Activated naive CD8-positive, alpha-beta T cell (primary cell): ENCODE results near the gene TMEM235.

Experiments used
- H3K27ac Mint-ChIP-seq: one replicate; pipeline ENCODE4 v1.8.0; 2021; ENCODE audit warnings: mixed read lengths
- H3K27me3 Mint-ChIP-seq: one replicate; pipeline ENCODE4 v1.8.0; 2021; ENCODE audit warnings: mixed read lengths
- H3K36me3 Mint-ChIP-seq: one replicate; pipeline ENCODE4 v1.8.0; 2021; ENCODE audit warnings: mixed read lengths
- H3K4me1 Mint-ChIP-seq: one replicate; pipeline ENCODE4 v1.8.0; 2021; ENCODE audit warnings: low read depth, mixed read lengths
- H3K4me3 Mint-ChIP-seq: one replicate; pipeline ENCODE4 v1.8.0; 2021; ENCODE audit warnings: mild to moderate bottlenecking, mixed read lengths
- H3K9me3 Mint-ChIP-seq: one replicate; pipeline ENCODE4 v1.8.0; 2021; ENCODE audit warnings: low read depth, mixed read lengths

Gene TMEM235

DNA sequence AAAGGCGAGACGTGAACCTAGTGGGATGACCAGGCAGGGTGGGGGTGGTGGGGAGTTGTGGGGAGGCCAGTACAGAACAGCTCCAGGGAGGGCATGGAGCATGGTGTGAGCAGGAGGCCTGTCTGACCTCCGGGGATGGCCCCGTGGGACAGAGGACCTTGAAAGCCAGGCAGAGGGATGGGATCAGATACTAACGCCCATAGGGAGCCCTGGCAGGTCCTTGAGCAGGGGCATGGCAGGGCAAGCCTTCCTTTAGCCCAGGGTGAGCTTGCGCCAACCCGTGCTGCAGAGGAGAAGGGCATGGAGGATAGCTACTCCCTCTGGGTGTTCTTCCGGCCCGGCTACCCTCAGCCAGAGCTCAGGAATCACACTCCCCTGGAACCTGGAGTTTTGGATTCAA, 35.3 kb downstream of the TMEM235 start:
- H3K27me3 Mint-ChIP-seq = no peaks in the 10 kb centered on the region
- peaks cover 21% of the 10 kb centered on the region for H3K4me1 Mint-ChIP-seq
- H3K4me3 Mint-ChIP-seq = no peak overlapping the region
- H3K9me3 Mint-ChIP-seq = no peaks in the 10 kb centered on the region
- H3K36me3 Mint-ChIP-seq = no peaks in the 10 kb centered on the region
- H3K27ac Mint-ChIP-seq = no peak overlapping the region

DNA sequence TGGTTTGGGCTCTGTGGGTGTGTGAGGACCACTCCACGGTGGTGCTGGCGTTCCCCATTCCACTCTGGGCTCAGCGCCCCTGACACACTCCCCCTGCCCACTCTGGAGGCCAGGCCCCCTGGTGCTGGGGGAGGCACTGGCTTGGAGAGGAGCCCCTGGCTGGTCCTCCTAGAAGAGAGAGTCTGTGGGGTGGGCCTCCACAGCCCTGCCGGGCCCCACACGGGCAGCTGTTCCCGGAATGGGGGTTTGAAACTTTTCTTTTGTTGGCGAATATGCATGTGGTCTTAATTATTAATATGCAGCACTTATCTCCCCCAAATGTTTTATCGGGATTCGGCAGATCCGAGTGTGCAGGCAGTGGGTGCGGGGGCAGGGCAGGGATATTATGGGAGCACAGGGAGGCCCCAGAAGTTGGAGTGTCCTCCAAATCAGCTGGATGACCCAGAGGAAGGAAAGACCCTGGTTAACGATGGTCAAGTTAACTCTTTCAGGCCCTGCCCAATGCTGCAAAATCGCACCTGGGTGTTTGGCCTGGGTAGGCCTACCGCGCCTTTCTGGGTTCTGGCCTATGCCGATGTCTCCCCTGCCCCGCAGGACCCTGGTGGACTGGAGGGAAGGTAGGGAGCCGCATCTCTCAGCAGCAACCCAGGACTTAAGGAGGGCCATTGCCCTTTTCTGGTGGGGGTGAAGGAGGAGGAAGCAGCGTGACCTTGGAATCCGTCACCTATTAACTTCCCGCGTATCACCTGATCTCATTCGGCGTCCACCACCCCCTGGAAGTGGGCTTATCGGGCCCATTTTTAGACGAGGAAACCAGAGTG, 36.0 kb downstream of the TMEM235 start:
- H3K4me1 Mint-ChIP-seq = peaks cover 25% of the 10 kb centered on the region

DNA sequence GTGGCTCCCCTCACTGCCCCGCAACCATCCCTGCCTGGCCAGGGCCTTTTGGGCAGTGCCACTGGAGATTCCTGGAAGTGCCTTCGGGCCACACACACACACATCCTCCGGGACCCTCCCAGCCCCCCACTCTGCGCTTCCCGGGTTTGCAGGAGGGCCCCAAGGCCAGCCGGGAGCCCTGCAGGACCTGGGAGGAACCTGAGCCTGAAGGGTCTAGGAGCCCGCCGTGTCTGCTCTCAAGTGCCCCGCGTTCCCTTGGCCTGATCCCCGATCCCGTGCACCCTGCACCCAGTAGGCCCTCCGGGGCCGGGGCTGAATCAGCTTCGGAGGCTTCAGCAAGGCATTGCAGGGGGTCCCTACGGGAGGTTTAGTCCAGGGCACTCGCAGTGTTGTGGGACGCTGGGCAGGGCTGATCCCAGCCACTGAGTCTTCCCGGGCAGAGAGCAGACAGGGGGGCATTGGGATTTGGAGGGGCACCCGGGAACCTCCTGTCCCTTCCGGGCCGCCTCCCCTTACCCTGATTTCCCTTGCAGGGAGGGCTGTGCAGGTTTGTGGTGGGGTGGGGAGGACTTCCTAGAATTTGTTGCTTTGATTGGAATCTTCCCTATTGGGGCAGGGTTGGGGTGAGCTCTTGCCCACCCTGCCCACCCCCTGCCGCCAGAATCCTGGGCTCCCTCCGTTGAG, 36.9 kb downstream of the TMEM235 start:
- H3K4me3 Mint-ChIP-seq = no peak overlapping the region
- peaks cover 32% of the 10 kb centered on the region for H3K4me1 Mint-ChIP-seq
- H3K27ac Mint-ChIP-seq = no peak overlapping the region

More for the DNA sequence above, 36.0 kb downstream of the TMEM235 start:
- Mint-ChIP-seq H3K36me3 (no peaks in the 10 kb centered on the region), H3K9me3 (no peaks in the 10 kb centered on the region), H3K27me3 (no peaks in the 10 kb centered on the region), H3K4me3 (no peak overlapping the region), H3K27ac (no peak overlapping the region)

DNA sequence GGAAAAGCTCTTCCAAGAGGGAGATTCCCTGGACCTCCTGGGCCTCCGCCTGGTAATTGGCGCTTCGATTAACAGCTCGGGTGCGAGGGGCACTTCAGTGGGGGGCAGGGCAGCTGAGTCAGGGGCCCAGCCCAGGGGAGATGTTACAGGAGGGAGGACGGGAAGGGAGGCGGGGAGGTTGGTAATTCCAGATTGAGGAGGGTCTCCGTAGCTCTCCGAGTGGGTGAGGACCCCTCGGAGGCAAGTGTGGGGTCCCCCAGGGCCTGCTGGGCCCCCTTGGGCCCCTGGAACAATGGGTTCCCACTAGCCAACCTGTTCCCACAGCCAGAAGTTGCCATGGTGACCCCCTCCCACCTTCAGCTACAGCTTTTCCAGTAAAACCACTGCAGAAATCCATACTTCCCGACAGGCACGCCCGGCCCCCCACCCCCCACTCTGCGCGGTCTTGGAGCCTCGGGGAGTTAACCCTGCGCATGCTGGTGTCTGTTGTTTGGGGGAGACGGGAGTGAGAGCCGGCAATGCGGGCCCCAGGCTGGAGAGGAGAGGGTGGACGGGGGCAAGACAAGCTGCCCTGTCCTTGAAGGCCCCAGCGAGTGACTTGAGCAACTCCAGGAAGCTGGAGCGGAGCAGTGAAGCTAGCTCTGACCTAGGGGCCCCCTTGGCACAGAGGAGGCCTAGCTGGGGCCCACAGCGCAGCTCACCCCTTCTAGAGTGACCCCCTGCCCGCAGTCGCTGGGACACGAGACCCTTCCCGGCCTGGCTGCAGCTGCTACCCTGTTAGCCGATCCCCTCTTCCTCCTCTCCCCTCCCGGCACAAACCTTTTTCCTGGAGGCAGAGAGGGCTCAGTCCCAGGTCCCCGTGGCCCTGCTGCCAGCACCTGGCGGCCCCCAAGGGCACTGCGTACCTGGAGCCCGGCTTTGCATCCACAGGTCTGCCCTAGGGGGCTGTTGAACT, 37.8 kb downstream of the TMEM235 start:
- Mint-ChIP-seq H3K4me1 (peaks cover 32% of the 10 kb centered on the region), H3K27ac (no peak overlapping the region), H3K4me3 (no peak overlapping the region), H3K27me3 (no peaks in the 10 kb centered on the region), H3K36me3 (no peaks in the 10 kb centered on the region), H3K9me3 (no peaks in the 10 kb centered on the region)

More for the DNA sequence above, 36.9 kb downstream of the TMEM235 start:
- Mint-ChIP-seq H3K9me3 (no peaks in the 10 kb centered on the region), H3K27me3 (no peaks in the 10 kb centered on the region), H3K36me3 (no peaks in the 10 kb centered on the region)

DNA sequence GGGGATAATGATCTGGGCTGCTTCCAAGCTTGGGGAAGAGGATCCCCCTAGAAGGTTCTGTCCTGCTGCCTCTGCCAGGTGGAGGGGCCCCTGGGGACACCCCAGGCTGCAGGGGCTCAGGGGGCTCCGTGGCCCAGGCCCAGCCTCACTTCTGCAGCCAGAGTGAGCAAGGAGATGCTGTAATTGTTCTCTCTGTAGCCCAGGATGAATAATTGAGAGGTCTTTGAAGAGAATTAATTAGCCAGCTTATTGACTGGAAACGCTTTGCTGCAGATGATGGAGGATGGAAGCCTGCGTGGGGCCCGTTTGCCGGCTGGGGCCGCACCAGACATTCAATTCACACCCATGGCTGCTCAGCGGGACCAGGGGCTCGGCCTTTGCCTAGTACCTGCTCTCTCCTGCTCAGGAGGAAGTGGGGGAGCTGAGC, 38.5 kb downstream of the TMEM235 start:
- Mint-ChIP-seq H3K9me3 (no peaks in the 10 kb centered on the region), H3K36me3 (no peaks in the 10 kb centered on the region), H3K4me1 (peaks cover 30% of the 10 kb centered on the region), H3K27me3 (no peaks in the 10 kb centered on the region), H3K27ac (peak overlapping the region; percentile 46), H3K4me3 (no peak overlapping the region)

DNA sequence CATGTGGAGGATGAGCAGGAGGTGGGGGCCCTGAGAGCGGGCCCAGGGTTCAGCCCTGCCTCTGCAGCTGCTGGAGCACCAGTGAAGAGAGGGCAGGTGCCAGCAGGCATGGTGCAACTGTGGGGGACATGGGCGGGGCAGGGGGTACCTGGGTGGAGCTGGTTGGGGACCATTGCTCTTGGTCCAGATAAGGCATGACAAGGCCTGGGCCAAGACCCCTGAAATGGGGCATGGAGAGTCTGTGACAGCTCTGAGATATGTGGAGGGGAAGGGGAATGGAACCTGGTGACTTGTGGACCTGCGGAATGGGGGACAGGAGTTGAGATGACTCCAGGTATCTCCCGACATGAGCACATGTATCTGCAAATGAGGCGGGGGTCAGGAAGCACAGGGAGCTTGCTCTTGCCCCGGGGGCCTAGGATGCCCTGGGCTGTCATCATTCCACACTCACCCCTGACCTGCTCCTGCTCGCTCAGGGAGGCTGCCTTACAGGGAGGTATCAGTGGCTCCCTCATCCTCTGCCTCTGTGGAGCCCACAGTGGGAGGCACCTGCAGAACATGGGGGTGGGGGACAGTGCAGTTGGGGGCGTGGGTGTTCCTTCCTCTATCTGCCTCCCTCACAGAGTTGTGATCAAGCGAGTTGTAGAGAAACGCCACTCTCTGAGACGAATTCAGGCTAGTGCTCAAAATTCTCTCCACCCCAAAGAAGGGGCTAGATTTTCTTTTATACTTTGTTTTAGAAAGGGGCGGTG, 40.2 kb downstream of the TMEM235 start:
- Mint-ChIP-seq H3K36me3 (no peaks in the 10 kb centered on the region), H3K4me1 (peaks cover 33% of the 10 kb centered on the region), H3K27ac (no peak overlapping the region), H3K27me3 (no peaks in the 10 kb centered on the region), H3K9me3 (no peaks in the 10 kb centered on the region), H3K4me3 (peak overlapping the region; percentile 44)

DNA sequence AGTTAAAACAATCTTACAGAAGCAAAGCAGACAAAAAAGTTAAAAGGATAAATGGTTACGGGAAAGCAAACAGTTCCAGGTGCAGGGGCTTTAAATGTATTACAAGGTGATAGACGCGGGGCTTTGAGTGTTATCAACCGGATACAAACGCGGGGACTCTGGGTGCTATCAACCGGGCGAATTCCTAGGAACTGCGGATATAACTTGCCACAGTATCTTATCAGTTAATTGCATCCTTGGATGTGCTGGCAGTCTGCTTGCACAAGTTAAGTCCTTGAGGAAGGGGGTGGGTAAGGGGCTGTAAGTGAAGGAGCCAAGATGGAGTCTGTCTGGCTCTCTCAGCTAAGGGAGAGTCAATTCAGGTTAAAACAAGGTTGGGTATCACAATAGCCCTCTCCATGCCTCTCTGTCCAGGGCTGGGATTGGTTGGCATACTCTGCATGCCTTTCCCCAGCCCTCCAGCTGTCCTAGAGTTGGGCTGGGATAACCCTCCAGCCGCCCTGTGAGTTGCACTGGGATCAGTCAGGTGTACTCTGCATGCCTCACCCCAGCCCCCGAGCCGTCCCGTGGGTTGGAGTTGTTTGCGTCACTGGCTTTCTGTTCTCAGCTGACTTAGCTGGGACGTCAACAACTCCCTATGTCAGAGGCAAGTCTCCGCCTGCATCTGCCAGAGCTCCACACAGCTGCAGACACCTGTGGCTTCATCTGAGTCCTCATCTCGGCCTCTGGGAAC, 40.9 kb downstream of the TMEM235 start:
- Mint-ChIP-seq H3K4me1 (peaks cover 33% of the 10 kb centered on the region), H3K4me3 (peak overlapping the region; percentile 44), H3K27me3 (no peaks in the 10 kb centered on the region), H3K36me3 (no peaks in the 10 kb centered on the region), H3K27ac (no peak overlapping the region), H3K9me3 (no peaks in the 10 kb centered on the region)

DNA sequence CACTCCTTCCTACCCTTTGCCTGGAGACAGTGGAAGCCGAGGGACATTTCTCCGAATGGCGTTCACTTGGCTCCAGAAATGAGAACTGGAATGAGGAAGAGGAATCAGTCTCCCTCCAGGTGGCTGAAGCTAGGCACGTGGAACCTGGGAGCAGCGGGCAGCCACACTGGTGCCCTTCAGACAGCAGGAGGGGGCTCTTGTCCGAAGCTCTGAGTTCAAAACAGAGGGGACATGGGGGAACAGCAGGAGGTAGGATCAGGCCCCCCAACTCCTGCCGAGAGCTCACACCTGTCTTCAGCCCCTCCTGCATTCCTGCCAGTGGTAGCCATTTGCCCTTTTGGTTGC, 41.5 kb downstream of the TMEM235 start:
- no peaks in the 10 kb centered on the region for H3K27me3 Mint-ChIP-seq
- no peaks in the 10 kb centered on the region for H3K36me3 Mint-ChIP-seq
- H3K4me1 Mint-ChIP-seq = peaks cover 33% of the 10 kb centered on the region
- no peak overlapping the region for H3K4me3 Mint-ChIP-seq
- no peak overlapping the region for H3K27ac Mint-ChIP-seq
- no peaks in the 10 kb centered on the region for H3K9me3 Mint-ChIP-seq

DNA sequence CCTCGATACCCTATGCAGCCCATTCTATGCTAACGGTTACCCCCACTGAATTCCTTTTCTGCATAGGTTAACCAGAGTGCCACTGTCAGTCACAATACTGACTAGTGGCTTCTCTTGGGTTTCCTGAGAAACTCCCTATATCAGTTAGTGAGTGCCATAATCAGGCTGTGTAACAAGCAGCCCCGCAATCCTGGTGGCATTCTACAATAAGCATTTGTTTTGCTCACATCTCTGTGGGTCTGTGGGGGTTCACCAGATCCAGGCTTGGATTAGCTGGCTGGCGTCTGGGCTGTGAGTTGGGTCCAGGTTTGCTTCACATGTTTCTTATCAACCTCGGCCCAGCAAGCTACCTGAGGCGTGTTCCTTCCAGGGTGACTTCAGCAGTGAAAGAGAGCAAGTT, 42.4 kb downstream of the TMEM235 start:
- Mint-ChIP-seq H3K4me3 (no peak overlapping the region), H3K36me3 (no peaks in the 10 kb centered on the region), H3K27me3 (no peaks in the 10 kb centered on the region), H3K4me1 (peaks cover 33% of the 10 kb centered on the region), H3K9me3 (no peaks in the 10 kb centered on the region), H3K27ac (no peak overlapping the region)

DNA sequence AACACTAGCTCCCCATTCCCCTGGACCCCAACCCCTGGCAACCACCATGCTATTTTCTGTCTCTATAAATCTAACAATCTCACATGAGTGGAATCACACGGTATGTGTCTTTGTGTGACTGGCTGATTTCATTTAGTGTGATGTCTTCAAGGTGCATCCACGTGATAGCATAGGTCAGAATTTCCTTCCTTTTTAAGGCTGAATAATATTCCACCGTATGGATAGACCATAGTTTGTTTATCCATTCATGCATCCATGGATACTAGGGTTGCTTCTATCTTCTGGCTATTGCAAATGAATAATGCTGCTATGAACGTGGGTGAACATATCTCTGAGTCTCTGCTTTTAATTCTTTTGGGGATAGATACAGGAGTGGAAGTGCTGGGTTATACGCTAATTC, 43.9 kb downstream of the TMEM235 start:
- H3K27ac Mint-ChIP-seq = no peak overlapping the region
- H3K4me1 Mint-ChIP-seq = peaks cover 31% of the 10 kb centered on the region
- no peak overlapping the region for H3K4me3 Mint-ChIP-seq
- H3K27me3 Mint-ChIP-seq = no peaks in the 10 kb centered on the region
- no peaks in the 10 kb centered on the region for H3K9me3 Mint-ChIP-seq
- no peaks in the 10 kb centered on the region for H3K36me3 Mint-ChIP-seq

DNA sequence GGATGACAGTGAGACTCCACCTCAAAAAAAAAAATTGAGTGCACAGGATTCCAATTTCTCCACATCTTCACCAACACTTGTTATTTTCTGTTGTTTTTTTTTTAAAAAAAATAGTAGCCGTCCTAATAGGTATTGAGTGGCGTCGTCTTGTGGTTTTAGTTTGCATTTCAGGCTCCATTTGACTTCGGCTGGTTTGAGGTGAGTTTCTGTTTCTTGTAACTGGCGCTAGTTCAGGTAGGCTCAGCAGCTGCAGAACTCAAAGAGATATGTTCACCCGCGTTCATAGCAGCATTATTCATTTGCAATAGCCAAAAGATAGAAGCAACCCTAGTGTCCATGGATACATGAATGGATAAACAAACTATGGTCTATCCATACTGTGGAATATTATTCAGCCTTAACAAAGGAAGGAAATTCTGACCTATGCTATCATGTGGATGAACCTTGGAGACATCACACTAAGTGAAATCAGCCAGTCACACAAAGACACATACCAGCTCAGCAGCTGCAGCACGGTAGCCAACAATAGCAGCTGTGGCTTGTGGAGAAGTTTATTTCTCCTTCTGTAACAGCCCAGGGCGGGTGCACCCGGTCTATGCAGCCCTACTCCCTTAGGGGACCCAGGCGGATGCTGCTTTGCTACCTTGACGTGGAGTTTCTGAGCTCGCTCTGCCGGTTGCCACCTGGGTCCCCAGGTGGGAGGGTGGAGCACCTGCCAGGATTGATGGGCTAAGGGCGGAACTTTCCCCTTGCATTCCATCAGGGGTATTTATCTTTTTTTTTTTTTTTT, 44.9 kb downstream of the TMEM235 start:
- H3K9me3 Mint-ChIP-seq = no peaks in the 10 kb centered on the region
- H3K36me3 Mint-ChIP-seq = no peaks in the 10 kb centered on the region
- H3K4me1 Mint-ChIP-seq = peaks cover 24% of the 10 kb centered on the region
- H3K4me3 Mint-ChIP-seq = no peak overlapping the region
- no peak overlapping the region for H3K27ac Mint-ChIP-seq
- no peaks in the 10 kb centered on the region for H3K27me3 Mint-ChIP-seq

DNA sequence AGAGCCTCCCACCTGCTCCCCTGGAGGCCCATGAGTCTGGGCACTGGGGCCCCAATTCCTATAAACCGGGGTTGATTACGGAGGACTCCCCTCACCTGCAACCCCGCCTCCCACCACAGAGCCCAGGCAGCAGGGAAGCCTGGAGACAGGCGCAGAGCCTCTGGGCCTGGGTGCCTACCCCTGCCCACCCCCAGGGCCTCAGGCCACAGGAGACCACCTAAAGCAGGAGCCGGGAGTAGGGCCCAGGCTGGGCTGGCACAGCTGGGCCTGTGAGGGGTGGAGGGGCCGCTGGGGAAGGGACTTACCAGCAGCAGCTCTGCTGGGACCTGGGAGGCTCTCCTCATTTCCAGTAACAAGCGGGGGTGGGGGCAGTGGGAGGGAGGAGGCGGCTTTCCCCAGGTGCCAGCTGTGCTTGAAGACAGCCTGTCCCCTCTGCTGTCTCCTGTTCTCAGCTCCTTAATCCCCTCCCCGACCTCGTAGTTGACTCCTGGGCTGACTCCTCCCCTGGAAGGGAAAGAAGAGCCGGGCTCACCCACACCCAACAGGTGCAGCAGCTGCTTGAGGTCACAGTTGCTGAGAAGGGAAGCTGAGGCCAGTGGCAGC, 46.8 kb downstream of the TMEM235 start:
- no peaks in the 10 kb centered on the region for H3K9me3 Mint-ChIP-seq
- no peak overlapping the region for H3K4me3 Mint-ChIP-seq
- H3K36me3 Mint-ChIP-seq = no peaks in the 10 kb centered on the region
- H3K4me1 Mint-ChIP-seq = peaks cover 6% of the 10 kb centered on the region
- H3K27me3 Mint-ChIP-seq = no peaks in the 10 kb centered on the region
- H3K27ac Mint-ChIP-seq = no peak overlapping the region

DNA sequence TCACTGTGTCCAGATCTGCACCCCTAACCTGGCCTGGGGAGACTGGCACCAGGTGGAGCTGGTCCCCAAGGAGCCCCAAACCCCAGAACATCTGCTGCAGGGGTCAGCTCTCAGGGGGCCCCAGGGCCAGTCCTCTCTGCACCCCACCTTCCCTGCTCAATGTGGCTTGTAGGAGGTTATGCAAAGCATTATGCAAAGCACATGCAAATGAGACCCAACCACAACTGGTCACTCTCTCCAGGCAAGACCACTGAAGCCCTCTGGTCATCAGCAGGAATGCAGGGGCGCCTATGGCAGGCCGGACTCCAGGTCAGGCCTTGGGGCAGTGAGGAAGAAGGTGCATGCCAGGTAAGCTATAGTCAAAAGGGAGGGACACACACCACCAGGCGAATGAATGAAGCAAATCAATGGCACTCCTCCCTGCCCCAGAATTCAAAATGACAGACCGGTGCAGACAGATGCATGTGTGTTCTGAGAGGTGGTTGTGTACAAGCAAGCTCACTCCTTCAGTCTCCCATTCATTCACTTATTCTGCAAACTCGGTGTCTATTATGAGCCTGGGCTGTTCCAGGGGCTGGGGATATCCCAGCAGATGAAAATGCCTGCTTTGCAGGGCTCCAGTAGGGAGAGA, 48.0 kb downstream of the TMEM235 start:
- H3K36me3 Mint-ChIP-seq = no peaks in the 10 kb centered on the region
- H3K27ac Mint-ChIP-seq = no peak overlapping the region
- no peaks in the 10 kb centered on the region for H3K27me3 Mint-ChIP-seq
- H3K4me3 Mint-ChIP-seq = no peak overlapping the region
- no peaks in the 10 kb centered on the region for H3K9me3 Mint-ChIP-seq
- peaks cover 5% of the 10 kb centered on the region for H3K4me1 Mint-ChIP-seq
